Left kidney (tissue), 2 donors: ENCODE results near the gene TTC21B. TPM values are rescaled to one million over a fixed set of nuclear protein-coding genes. Genes with fewer than 3 reads are reported as not detected.

Experiments used
- DNase-seq: peaks from one replicate; pipeline ENCODE4 v3.0.0-alpha.2; 2013
- polyA plus RNA-seq: library from polyadenylated mRNA; unstranded; fragments of 120-200 nt; gene quantifications from one replicate; pipeline ENCODE4 v1.2.1, GENCODE V29; 2013; ENCODE audit not compliant: insufficient read length

Gene TTC21B
- polyA plus RNA-seq, 1 donor, result 40.4 TPM

DNA sequence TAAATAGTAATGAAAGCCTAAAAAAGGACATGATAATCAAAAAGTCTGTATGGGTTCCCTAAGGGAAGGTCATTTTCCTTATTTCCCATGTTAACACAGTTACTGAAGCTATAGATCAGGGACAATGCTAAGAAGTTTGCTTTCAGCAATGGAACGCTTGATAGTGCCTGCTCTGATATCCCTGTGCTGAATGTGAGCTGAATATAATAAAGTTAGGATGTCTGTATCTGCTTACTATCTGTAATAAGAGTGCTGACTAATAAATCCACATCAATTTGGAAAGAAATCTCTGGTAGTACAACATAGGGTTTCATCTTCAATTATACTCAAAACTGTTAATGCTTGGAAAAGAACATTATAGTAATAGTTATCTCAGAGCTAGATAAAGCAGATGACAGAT, 25.8 kb downstream of the TTC21B start:
- no peak for DNase-seq

DNA sequence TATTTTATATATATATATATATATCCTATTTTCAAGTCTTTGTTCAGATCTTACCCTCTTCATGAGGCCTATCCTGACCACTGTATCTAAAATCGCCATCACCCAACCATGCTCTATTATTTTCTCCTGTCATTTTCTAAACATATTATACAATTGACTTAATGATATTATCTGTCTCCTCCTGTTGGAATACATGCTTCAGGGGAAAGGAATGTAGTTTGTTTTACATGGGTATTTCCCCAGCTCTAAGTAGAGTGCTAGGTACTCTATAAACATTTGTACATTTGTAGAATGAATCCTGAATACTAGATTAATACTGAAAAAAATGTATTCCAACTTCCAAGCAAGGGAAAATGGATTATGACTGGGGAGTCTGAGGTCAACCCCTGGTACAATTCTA, 26.2 kb downstream of the TTC21B start:
- no peak for DNase-seq

DNA sequence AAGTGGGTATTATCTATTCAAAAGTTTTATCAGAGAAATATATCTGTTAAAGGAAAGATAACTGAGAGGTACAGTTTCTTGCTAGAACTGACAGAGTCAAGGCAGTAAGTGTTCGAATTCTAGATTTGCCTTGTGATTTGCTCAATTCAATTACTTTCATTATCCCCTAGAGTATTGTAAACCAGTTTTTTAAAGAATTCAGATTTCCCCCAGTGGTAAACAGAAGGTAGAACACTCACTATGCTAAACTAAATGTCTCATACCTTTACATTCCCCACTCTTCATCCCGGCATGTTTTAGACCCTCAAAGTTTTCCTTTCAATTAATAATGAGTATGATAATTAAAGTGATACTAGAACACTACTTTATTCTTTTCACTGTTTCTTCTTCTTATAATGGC, 28.6 kb downstream of the TTC21B start:
- no peak for DNase-seq

- no peak for DNase-seq
Measured at GRCh38 chr2:165920748-165921147, 32.8 kb downstream of the TTC21B start.

GRCh38 chr2:165913636-165914035, 39.9 kb downstream of the TTC21B start:
- DNase-seq, result no peak

DNA sequence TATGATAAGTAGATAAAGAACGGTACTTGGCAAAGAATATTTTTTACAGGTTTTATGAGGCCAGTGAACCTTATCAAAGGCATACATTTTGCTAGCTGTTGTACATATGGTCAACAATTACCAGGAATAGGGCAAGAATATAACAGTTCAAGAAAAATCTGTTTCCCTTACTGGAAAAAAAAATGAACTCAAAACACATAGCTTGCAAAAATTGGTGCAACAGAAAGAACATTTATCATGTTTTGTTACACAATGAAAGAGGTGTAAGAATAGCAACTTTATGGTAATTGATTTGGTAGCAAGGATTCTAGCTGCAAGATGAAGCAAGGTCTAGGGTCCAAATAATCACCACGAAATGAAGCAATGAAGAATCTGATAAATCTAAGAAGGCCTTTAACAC, 41.6 kb downstream of the TTC21B start:
- DNase-seq, result no peak

GRCh38 chr2:165911231-165911630, 42.3 kb downstream of the TTC21B start:
- no peak for DNase-seq

DNA sequence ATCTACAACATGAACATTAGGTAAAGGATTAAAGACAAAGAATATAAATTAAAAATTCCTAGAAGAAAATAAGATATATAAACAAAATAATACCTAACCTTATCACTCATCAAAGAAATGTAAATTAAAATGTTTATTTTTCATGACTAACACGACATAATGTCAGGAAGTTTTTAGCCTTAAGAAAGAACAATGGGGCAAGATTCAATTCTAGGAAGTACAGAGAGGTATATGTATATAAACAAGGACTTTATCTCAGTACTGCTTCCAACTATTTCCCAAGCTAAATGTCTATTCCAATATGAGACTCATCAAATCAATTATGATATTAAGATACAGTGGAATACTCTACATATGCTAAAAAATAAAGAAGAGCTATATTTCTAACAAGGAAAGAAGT, 44.1 kb downstream of the TTC21B start:
- no peak for DNase-seq

DNA sequence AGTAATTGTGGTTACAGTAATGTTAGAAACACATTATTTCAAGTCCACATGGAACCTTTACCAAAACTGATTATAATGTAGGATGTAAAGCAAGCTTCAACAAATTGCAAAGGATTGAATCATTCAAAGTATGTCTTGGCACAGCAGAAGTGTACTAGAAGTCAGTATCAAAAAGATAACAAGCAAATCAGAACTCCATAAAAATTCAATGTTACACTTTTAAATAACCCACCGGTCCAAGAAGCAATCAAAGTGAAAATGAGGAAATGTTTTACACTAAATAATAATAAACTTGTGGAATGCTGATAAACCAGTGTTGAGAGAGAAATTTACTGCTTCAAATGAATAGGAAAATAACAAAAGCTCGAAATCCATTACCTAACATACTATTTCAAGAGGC, 47.7 kb downstream of the TTC21B start:
- no peak for DNase-seq

DNA sequence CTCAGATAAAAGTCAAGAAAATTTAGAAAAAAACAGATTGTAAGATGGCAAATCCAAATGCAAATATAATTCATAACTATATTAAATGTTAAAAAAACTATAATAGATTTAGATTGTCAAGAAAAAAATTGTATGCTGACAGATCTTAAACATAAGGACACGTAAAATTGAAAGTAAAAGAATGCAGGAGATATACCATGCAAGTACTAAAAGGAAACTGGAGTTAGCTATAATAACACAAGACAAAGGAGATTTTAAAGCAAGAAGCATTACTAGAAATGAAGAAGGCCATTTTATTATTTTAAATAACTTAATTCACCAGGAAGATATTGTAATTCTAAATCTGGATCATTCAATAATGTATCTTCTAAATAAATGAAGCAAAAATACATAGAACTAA, 48.3 kb downstream of the TTC21B start:
- no peak for DNase-seq

DNA sequence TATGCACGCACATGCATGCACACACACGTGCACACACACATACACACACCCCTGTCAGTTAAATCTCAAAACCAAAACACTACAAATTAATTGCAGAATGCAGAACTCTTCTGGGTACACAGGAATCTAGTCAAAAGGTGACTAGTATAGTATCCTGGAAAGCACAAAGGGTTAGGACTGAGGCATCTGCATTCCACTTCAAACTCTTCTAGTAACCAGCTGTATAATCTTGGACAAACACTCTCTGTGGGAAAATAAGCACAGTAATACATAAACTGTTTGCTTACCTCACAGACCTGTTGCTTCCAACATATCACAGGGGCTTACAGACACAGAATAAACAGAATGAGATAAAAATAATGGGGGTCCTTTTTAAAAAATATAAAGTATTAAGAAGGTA, 49.1 kb downstream of the TTC21B start:
- DNase-seq, result no peak

- DNase-seq, result no peak
Measured at GRCh38 chr2:165903406-165903805, 50.2 kb downstream of the TTC21B start.

DNA sequence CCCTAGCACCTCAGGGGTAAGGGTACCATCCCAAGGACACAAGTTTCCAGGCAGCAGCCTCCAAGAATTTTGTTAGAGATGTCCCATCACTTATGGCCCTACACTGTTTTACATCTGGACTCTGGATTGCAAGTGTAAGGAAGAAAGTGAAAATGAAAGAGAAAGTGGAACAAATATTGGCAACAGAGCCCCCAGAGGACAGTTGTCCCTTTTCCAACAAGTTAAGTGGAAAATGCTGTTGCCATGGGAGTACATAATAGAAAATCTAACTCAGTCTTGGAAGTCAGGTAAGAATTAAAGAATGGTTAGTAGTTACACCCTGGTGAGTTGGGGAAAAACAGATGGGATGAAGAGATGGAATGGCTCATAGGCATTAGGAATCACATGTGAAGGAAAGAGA, 50.6 kb downstream of the TTC21B start:
- no peak for DNase-seq

- no peak for DNase-seq
Measured at GRCh38 chr2:165901620-165902298, 51.8 kb downstream of the TTC21B start.

GRCh38 chr2:165899311-165899710, 54.3 kb downstream of the TTC21B start:
- no peak for DNase-seq

DNA sequence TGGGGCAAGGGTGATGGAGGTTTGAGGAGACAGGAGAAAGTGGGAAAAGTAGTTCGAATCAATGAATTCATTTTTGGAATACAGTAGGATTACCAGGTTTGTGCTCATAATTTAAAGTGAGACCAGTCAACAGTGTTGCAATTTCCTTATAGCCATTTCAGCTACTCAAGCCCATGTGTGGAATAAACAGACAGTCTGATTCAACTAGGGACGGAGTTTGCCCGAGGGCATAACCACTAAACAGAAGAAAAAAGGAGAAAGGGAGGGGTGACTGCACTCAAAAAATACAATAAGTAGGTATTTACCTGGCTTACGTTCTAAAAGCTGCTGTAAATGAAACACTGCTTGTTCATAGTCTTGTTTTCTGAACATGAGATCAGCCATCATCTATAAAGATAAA, 55.2 kb downstream of the TTC21B start:
- DNase-seq, result no peak

DNA sequence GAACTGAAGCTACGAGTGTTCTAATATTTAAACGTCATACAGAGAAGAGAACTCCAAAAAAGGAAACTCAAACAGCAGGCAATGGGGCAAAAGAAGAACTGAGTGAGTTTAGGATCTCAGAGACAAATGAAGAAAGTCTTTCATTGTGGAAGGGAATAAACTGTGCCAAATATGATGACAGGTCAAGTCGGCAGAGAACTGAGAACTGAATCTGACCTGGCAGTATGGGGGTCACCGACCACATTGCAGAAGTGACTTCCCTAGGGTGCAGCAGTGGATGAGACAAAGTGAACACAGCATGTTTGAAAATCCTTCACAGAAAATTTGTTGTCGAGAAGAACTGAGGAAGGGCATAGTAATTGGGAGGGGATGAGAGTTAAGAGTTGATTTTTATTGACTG, 55.9 kb downstream of the TTC21B start:
- no peak for DNase-seq

DNA sequence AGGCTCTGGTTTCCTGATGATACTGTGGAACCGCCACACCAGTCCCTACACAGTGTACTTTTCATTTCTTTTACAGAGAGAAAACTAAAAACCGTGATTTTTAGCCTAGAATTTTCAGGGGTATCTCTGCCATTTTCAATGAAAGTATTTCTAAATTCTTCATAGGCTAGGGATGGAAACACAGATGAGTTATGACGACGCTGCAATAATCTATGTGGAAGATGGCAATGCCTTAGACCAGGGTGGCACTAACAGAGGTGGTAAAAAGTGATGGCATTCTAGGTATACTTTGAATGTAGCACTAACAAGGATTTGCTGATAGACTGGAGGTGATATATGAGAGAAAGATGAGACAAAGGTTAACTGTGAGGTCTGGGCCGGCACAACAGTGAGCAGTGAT, 56.5 kb downstream of the TTC21B start:
- no peak for DNase-seq

DNA sequence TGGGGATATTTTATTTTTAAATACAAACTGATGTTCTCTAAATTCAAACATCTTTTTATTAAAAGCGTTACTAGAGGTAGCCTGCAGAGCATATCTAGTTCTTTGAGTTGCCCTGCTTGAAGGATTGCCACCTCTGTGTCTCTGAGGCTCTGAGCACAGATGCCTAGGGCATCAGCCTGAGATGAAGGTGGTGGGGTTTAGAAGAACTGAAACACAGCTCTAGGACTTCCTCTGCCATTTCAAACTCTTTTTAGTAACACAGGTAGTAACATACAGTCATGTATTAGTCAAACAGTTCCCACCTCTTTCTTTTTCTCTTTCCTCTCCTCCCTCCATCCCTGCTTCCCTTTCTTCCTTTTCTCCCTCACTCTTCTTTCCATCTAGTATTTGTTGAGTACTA, 57.6 kb downstream of the TTC21B start:
- no peak for DNase-seq

DNA sequence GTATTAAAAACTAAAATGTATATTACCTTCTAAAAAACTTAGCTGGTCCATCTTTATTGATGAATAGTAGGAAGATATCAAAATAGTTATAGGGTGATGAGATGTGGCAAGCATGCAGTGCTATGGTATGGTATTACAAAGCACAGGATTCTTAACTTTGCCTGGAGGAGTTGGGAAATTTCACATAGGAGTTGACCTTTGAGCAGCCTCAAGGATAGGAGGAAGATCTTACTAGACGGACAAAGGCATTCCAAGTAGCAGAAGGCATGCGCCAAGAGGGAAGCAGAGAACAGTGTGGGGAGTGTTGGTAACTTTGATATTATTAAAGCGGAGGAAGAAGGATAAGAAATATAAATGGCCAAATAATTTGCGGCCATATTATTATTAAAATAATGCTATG, 60.0 kb downstream of the TTC21B start:
- no peak for DNase-seq

- no peak for DNase-seq
Measured at GRCh38 chr2:165892526-165892925, 61.0 kb downstream of the TTC21B start.

DNA sequence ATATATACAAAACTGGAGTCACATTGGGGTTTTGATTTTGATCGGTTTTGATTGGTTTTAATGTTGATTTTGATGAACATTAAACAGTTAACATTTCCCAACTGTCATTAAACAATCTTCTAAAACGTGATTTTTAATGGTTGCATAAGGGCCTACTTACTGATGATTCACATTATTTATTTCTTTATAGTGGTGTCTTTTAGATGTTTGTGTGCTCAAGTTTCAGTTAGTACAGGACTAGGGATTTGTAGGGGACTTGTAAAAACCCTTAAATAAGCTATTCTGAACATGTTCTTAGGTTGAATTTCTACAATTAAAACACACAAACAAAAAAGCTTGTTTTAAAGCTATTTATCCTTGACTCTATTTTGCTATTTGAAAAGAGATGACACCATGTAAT, 61.6 kb downstream of the TTC21B start:
- no peak for DNase-seq

GRCh38 chr2:165891345-165891744, 62.2 kb downstream of the TTC21B start:
- DNase-seq, result no peak

DNA sequence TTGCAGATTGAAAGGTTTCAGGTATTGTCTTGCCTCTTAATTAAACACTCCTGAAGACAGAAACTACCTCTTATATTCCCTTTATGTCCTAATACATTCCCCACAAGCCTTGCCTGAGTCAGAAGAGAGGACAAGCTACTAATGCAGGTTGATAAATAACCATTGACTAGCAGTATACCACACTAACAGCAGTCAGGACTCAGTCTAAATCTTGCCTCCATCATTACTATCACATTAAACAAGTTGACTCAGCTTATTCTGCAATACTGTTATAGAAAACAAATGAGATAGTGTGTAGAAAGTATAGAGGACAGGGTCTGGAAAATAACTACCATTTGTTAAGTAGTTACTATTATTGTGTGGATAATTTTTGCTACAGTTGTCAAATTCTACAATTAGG, 63.8 kb downstream of the TTC21B start:
- DNase-seq, result no peak

DNA sequence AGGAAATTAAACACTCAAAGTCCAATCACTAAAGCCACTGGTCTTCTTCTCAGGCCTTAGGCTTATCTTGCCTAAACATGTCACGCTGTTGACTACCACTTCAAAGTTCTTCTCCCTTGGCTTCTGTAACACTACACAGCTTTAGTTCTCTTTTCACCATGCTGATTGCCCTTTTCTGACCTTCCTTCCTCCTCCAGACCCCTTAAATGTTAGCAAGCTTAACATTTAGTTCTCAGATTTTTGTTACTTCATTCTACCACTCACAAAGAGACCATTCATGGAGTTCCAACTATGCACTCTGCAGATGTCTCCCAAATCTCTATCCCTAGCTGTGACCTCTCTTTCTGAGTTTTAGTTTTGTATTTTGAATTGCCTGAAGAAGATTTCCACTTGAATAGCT, 64.4 kb downstream of the TTC21B start:
- DNase-seq, result no peak
